Brain microvascular endothelial cell (primary cell): ENCODE results near the gene TSSK3.

Source experiments
- DNase-seq: peaks from one replicate; pipeline ENCODE4 v3.0.0-alpha.2; 2020
- H3K27ac ChIP-seq: fragments of 250-450 bp; sonication (Bioruptor Pico); 2 replicates; pipeline ENCODE4 v1.5.1; 2020; ENCODE audit warnings: mild to moderate bottlenecking, moderate library complexity
- H3K27me3 ChIP-seq: fragments of 250-450 bp; sonication (Bioruptor Pico); replicated peaks from 2 replicates; pipeline ENCODE4 v1.5.1; 2020; ENCODE audit warnings: mild to moderate bottlenecking
- H3K36me3 ChIP-seq: fragments of 250-450 bp; sonication (Bioruptor Pico); replicated peaks from 2 replicates; pipeline ENCODE4 v1.5.1; 2020; ENCODE audit warnings: mild to moderate bottlenecking
- H3K4me3 ChIP-seq: 2 replicates; pipeline ENCODE4 v1.5.1; 2011; ENCODE audit warnings: low read depth, mild to moderate bottlenecking, control low read depth, low read length, moderate library complexity
- CTCF ChIP-seq: IDR thresholded peaks from 2 replicates; pipeline ENCODE4 v1.5.1; 2011; ENCODE audit warnings: low read depth, mild to moderate bottlenecking, moderate library complexity, low read length, control low read depth, inconsistent platforms; ENCODE audit errors: missing control alignments
- in situ Hi-C: cut with HindIII; loops from 2 replicates; pipeline ENCODE4 v1.10.0; 2017; ENCODE audit warnings: low sequenced_read_pairs, low pct_ligation_motif_present

TSSK3 gene

DNA sequence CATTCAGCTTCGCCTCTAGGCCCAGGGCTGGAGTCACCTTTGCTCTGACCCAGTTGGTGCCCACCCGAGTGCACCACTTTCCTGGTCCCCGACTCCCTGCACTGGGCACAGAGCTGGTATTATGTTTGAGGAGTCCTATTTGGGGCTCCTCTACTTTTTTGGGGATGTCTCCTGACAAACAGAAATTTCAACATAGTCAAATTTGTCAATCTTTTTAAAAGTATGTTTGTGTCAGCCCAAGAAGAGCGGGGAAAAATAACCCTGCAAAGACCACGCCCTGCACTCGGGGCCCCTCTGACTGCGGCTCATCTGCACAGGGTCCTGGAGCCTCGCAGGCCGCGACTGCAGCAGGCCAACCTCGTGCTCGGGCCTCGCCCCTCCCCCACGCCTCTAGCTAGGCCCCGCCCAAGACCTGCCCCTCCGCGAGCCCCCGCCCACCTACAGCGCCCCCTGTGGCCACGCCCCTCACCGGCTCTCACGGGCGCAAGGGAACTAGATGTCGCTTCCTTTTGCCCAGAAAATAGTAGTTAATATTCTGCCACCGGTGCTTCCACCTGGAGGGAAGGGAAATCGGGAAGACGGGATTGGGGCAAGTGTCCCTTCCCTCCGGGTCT is 11.4 kb upstream of the TSSK3 start:
- Histone ChIP-seq H3K27ac (peak overlapping the region; percentile 69), H3K4me3 (peak overlapping the region; percentile 66), H3K36me3 (no peaks in the 10 kb centered on the region), H3K27me3 (no peaks in the 10 kb centered on the region)
- peak; percentile 65 for TF ChIP-seq CTCF
- in situ Hi-C loops, result no loop called here
- peak; percentile 43 for DNase-seq

DNA sequence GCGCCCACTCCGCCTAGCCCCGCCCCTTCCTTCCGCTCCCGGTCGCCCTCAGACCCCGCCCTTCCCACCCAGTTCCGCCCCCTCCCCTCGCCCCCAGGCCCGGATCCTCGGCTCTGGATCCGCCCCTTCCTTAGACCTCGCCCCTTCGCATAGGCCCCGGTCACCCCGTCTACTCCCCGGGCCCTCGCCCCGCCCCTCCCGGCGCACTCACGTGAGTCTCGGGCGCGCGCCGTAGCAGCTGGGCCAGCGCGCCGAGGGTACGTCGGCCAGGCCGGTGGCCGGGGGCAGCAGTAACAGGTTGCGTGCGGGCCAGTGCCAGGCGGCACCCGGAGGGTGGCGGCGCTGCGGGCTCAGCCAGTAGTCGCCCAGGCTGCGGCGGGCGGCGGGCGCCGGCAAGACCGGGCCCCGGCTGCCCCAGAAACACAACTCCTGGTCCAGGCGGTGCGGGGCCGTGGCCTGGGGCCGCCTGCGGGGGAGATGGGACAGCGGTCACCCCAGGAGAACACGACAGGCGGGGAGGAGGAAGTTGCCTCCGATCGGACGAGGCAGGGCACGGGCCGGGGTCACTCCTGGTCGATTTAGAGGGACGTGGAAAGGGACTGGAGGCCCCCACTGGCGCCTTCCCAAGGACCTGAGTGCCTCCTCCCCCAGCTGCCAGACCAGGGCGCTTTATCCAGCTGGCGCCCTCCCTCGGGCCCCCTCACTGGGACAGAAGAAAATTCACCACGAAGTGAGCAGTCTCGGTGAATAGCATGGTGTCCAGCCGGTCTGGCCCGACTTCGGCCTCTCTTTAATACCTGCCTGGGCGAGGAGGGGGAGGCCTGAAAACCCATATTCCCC is 10.7 kb upstream of the TSSK3 start:
- DNase-seq, result peak; percentile 75
- Histone ChIP-seq H3K27ac (peak overlapping the region; percentile 69), H3K4me3 (peak overlapping the region; percentile 66), H3K36me3 (no peaks in the 10 kb centered on the region), H3K27me3 (no peaks in the 10 kb centered on the region)
- in situ Hi-C loops, result no loop called here
- peak; percentile 29 for TF ChIP-seq CTCF

GRCh38 chr1:32352239-32352745 is 10.0 kb upstream of the TSSK3 start:
- no peak overlapping the region for H3K27ac ChIP-seq
- H3K4me3 ChIP-seq, result peak overlapping the region; percentile 66
- H3K36me3 ChIP-seq, result no peaks in the 10 kb centered on the region
- in situ Hi-C loops, result no loop called here
- TF ChIP-seq CTCF, result no peak
- DNase-seq, result no peak
- no peaks in the 10 kb centered on the region for H3K27me3 ChIP-seq

- DNase-seq, result no peak
- H3K27me3 ChIP-seq, result no peaks in the 10 kb centered on the region
- in situ Hi-C loops, result no loop called here
- no peak overlapping the region for H3K27ac ChIP-seq
- TF ChIP-seq CTCF, result no peak
- H3K36me3 ChIP-seq, result no peaks in the 10 kb centered on the region
- H3K4me3 ChIP-seq, result no peak overlapping the region
Measured at GRCh38 chr1:32352831-32353383, 9.4 kb upstream of the TSSK3 start.

DNA sequence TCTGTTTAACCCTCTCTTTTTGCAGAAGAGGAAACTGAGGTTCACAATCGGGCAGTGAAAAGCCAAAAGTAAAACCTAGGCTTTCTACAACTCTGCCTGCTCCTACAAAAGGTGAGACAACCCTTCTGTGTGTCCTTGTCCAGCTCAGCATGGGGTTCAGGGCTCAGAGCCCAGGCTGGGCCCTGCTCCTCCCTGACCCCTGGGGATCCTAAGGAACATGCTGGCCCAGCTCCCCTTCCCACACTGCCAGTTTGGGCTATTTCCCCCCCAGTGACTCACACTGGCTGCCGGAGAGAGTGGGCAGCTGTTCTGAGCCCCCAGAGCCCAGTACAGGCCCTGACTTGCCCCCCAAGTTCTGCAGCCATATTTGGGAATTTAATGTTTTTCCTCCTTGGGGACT is 8.9 kb upstream of the TSSK3 start:
- H3K27ac ChIP-seq, result peak overlapping the region; percentile 22
- no peak for DNase-seq
- no peaks in the 10 kb centered on the region for H3K36me3 ChIP-seq
- in situ Hi-C loops, result no loop called here
- H3K27me3 ChIP-seq, result no peaks in the 10 kb centered on the region
- TF ChIP-seq CTCF, result no peak
- no peak overlapping the region for H3K4me3 ChIP-seq
